ENCODE data around the gene ATIC.

GRCh38 chr2:215361876-215362561, 50.2 kb downstream of the ATIC start:
- TF ChIP-seq CTCF (IDR thresholded peaks at IDR 0.05) (no peak), POLR2AphosphoS5 (IDR thresholded peaks at IDR 0.05) (no peak)
